ENCODE measurements around the gene CEP170B. TPM values are rescaled to one million over a fixed set of nuclear protein-coding genes. Genes with fewer than 3 reads are reported as not detected.

Gene CEP170B
- 7.1 and 8.2 TPM in 2 replicates for total RNA-seq

DNA sequence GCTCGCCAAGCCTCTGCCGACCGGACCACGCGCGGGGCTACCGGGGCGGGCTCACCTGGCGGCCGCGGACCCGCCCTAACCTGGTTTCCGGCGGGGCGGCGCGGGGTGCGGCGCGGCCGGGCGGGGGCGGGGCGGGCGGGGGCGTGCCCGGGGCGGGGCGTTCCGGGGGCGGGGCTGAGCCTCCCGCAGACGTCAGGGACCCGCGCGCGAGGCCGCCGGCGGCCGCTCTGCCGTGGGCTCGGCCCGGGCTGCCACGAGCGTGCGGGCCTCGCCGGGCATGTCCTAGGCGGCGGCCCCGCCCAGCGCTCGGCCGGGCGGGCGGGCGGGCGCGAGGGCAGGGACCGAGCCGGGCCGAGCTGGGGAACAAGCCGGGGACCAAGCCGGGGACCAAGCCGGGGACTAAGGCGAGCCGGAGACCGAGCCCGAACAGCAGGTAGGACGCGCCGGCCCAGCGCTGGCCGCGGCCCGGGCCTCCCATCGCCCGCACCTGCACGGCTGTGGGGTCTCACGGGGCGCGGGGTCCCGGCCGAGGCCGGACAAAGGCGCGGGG, at the start of gene CEP170B:
CEP170B (plus strand) TSS at position 188 of the 550 bp plus-strand sequence. CDS start 3,183 bp downstream, outside the sequence.

DNA sequence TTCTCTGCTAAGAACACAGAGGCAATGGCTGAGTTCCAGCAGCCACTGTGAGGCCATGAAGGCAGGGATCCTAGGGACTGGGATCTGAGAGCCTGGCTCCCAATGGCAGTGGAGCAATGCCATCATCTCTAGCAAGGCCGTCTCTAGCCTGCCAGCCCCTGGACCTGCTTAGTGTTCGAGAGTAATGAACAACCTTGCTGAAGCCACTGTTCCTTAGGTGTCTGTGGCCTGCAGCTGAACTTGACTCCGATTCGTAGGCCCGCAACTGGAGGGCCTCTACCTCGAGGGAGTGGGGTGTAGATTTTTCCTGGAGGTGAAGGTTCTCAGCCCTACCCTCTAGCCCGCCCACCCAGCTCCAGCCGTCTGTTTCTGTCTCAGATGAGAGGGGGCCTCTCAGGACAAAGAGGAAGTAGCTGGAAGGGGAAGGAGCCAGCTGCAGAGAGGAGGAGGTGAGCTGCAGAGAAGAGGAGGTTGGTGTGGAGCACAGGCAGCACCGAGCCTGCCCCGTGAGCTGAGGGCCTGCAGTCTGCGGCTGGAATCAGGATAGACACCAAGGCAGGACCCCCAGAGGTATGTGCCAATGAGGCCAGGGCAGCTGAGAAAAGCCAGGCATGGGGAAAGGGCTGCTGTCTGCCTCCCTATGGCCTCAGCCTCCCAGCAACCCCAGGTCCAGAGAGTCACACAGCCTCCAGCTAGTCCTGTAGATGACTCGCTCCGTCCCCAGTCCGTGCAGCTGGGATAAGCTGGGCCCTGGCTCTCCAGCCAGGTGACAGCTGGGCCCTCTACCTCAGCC, 59.5 kb downstream of the CEP170B start, which contains the start of gene PLD4:
PLD4 (plus strand) TSS at position 459 of the 793 bp plus-strand sequence. CDS start 2,262 bp downstream, outside the sequence.

Other genes starting within 250 kb of the CEP170B start
- 25.5 and 26.4 TPM in 2 replicates for gene INF2, start 175.7 kb upstream of the CEP170B start, total RNA-seq
- gene ADSS1, start 141.0 kb upstream of the CEP170B start, total RNA-seq: 6.9 and 9.2 TPM in 2 replicates
- 65.9 and 68.1 TPM in 2 replicates for gene SIVA1, start 112.1 kb upstream of the CEP170B start, total RNA-seq
- gene AKT1, start 69.5 kb upstream of the CEP170B start, total RNA-seq: 144 and 170 TPM in 2 replicates
- gene ZBTB42, start 64.2 kb upstream of the CEP170B start, total RNA-seq: 1.5 and 2.2 TPM in 2 replicates
- under 0.01 and 0.09 TPM in 2 replicates for gene PLD4, start 59.6 kb downstream of the CEP170B start, total RNA-seq
- gene AHNAK2, start 113.1 kb downstream of the CEP170B start, total RNA-seq: 137 and 171 TPM in 2 replicates
- gene CLBA1, start 120.5 kb downstream of the CEP170B start, total RNA-seq: 5.8 and 6.7 TPM in 2 replicates
- gene CDCA4, start 155.8 kb downstream of the CEP170B start, total RNA-seq: 7.3 and 8.9 TPM in 2 replicates
- gene GPR132, start 200.2 kb downstream of the CEP170B start, total RNA-seq: 0.32 and 1.0 TPM in 2 replicates

Data from bronchial smooth muscle cell (primary cell).